Measurements from ENCODE around the gene AJAP1.

AJAP1 gene

DNA sequence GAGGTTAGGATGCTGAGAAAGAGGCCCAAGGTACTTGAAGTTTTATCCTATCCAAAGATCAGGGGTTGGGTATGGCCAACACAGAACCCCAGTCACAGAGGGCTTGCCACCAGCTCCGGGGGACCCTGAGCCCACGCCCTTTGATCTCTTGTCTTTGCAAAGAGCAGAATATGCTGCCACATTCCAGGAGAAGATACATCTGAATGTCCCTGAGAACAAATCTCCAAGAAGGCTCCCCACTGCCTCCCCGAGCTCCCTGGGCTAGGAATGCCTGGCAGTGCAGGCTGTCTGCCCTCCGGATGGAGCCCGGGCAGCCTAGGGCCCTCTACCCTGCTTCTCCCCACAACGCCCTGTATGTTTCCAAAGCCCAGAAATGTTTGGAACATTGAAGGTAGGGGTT, 49.2 kb downstream of the AJAP1 start:
- no peak for DNase-seq

DNA sequence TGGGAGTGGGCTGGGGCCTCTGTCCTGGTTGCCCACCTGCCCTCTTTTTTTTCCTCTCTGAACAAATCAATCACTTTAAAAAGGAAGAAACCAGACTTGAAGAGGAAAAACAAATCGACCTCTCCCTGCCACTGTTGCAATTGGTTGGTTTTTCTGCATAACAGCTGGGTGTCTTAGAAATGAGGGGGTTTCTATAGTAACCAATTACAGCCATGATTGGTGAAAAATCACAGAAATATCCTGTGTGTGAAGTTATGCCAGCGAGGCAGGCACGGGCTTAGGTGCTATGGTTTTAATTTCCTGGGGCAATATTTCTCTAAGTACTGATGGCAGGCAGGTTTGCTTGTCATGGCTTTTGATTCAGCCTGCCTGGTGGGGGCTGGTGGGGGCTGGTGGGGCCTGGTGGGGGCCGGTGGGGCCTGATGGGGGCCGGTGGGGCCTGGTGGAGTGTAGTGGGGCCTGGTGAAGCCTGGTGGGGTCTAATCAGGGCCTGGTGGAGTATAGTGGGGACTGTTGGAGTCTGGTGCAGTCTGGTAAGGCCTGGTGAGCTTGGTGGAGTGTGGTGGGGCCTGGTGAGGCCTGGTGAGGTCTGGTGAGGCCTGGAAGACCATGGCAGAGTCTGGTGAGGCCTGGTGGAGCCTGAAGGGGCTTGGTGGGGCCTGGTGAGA, 54.6 kb downstream of the AJAP1 start:
- DNase-seq, result no peak

DNA sequence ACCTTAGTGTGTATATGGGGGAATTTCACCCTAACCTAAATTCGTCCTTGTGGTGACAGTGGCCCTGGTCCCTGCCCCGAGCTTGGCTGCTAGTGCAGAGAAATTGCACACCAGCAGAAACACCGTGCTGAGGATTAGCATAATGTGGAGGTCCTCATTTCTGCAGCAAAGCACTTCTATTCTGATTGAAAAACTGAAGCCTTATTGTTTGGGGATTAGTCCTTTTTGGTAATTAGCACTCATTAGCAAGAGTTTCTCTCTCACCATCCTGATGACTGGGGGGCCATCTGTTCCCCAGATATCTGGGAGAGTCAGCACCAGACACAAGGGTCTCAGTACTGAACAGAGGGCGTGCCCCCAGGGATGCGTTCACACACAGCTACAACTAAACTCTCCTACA, 55.2 kb downstream of the AJAP1 start:
- no peak for DNase-seq

DNA sequence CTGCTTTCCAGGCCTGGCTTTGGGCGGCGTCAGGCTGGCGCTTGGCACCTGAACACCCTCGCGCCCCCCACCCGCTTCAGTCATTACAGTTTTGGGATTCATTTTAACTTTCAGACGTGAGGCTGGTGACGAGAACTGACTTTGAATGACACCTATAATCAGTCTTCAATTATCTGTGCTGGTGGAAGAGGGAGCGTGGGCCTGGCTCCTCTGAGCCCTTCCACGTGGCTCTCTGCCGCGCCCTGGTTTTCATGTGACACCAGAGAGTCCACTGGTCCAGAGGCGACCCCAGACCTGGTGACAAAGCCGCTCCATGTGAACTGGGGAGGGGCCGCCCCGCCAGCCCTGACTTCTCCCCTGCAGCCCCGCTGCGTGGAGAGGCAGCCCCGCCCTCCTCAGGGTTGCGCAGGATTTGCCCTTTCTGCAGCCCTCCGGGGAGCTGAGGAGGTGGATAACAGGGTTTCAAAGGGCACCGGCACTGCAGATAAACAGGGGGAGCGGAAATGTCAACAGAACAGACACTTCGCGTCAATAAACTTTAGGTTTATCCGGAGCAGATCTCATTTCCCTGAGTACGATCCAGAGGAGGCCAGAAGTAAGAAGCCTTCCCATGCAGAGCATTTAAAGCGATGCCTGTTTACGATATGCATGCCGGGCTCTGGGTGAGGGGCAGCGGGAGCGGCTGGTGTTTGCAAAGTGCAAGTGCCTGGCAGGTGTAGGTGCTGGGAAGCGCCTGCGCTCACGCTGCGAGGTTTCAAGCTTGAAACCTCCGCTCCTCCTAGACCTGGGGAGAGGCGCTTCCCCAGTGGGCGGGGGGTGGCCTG, 56.4 kb downstream of the AJAP1 start:
- peak; percentile 34 for DNase-seq

DNA sequence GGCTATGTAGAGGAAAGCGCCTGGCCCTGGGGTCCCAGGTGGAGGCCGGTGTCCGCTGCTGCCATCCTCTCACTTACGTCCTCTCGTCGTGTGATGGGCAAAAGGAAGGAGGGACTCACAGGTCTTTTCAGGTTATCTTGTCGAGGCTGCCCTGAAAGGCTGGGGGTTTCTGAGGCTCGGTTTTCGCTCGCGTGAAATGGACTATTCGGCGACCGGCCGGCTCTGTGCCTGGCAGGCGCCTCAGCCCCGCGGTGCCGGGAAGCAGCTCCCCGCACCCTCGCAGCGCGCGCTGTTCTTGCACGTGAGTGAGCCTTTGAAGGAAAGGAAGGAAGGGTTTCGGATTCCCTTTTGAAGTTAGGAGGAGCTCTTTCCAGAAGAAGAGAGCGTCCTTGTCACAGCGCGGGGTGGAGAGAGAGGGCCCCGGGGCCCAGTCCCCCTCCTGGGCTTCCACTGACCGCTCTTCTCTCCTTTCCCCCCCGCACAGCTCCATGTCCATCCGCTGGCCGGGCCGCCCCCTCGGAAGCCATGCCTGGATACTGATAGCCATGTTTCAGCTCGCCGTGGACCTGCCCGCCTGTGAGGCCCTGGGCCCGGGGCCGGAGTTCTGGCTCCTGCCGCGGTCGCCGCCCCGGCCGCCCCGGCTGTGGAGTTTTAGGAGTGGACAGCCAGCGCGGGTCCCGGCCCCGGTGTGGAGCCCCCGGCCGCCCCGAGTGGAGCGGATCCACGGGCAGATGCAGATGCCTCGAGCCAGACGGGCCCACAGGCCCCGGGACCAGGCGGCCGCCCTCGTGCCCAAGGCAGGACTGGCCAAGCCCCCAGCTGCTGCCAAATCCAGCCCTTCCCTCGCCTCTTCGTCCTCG, 57.2 kb downstream of the AJAP1 start:
- DNase-seq, result no peak

DNA sequence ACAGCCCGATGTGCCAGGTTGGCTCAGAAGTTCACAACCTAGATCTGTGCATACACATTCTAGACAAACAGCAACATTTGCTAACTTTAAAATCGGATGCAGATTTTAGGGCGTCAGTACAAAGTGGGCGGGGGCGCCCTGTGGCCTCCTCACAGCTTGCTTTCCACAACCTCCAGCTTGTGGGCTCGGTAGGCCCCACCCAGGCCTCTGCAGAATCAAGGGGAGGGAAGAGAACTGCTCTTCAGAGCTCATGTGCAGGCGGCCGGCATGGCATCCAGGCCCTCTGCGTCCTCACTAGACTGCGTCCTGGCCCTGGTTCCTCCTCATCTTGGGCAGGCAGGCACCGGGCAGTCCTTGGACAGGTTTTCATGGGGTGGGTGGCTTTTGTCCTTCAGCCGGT, 59.3 kb downstream of the AJAP1 start:
- no peak for DNase-seq

DNA sequence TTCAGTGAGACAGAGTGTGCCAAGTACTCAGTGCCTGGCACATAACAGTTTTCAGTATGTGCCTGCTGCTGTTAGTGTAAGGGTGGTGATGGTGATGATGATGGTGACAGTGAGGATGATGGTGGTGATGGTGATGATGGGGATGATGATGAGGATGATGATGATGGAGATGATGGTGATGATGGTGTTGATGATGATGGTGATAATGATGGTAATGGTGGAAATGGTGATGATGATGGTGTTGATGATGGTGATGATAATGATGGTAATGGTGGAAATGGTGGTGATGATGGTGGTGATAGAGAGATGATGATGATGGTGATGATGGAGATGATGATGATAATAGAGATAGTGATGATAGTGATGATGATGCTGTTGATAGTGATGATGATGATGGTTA, 62.0 kb downstream of the AJAP1 start:
- DNase-seq, result no peak

DNA sequence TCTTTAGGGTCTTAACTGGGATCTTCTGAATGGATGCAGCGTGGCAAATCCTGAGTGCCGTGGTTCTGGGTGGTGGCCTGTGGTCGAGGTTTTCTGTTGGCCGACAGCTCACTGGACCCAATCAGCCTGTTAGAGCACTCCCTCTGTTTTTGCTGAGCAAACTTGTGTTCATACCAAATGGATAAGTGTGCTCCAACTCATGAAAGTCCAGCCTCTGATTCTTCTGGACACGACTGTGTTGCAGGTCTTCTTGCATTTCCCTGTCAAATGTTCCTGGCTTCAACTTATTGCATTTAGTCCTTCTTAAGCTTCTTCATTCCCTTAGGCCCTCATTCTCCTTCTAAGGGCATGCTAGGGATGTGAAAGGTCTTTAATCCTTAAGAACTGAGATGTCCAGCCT, 63.7 kb downstream of the AJAP1 start:
- DNase-seq, result no peak

DNA sequence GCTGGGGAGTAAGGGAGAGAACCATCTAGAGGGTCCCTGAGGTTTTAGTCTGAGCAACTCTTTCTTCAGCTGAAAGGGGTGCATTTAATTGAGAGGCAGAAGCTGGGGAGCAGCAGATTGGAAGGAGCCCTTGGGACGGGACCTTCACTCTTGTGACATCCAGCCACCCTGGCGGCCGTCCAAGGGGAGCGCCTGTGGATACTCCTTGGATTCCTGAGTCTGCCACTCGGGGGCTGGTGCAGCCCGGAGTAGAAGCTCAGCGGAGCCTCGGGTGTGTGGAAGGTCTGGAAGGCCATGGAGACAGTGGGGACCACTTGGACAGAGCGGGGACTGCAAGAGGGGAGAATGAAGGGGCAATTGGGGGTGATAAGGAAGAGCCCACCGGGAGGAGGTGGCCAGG, 68.7 kb downstream of the AJAP1 start:
- no peak for DNase-seq

DNA sequence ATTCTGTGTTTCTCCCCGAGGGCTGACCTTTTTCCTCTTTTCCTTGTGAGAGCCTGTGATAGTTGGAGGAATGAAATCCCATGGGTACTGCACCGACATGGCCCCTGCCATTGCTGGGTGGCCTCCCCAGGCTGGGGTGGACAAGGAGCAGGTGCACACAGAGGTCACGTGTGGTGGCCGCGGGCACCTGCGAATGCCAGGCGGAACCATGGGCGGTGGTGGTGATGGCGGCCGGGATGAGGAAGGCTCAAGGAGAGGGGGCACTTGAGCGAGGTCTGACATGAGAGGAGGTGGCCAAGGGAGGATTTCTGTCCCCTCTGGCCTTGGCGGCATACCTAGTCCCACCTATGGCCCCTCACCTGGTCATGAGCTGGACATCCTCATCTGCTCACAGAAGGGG, 69.6 kb downstream of the AJAP1 start:
- DNase-seq, result no peak

DNA sequence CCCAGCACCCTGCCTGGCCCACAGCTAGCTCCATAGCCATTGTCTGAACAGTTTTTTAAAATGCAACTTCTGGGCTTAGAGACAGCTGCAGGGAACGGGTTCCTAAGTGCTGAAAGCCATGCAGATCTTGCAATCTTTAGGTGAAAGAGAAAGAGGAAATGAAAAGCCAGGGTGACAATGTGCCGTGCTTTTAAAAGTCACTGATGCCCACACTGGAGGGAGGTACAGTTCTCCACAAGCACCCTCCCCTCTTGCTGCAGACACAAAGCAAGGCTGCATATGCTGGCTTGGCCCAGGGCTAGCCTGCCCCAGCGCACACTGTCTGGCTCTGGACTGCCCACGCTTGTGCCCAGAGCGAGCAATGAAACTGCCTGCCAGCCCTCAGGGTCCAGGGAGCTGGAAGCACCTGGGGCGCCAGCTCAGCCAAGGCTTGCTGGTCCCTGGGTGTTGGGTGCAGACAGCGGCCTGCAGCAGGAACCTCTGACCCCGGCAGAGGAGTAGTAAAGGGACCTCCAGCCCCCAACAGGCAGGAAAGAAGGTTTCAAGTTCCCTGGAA, 70.4 kb downstream of the AJAP1 start:
- no peak for DNase-seq

DNA sequence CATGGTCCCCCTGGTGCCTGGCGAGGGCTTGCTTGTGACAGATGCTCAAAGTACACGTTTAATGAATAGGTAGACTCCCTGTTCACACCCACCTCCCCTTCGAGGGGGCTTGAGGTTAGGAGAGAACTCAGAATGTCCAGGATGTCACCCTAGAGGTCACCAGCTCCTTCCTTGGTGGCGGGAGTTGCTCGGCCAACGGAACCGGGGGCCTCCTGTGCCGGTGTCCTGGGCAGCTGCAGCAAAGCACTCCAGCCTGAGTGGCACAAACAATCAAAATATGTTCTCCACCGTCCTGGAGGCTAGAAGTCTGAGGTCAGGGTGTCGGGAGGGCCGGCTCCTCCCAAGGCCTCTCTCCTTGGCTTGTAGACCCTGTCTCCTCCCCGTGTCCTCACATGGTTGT, 71.0 kb downstream of the AJAP1 start:
- DNase-seq, result no peak

DNA sequence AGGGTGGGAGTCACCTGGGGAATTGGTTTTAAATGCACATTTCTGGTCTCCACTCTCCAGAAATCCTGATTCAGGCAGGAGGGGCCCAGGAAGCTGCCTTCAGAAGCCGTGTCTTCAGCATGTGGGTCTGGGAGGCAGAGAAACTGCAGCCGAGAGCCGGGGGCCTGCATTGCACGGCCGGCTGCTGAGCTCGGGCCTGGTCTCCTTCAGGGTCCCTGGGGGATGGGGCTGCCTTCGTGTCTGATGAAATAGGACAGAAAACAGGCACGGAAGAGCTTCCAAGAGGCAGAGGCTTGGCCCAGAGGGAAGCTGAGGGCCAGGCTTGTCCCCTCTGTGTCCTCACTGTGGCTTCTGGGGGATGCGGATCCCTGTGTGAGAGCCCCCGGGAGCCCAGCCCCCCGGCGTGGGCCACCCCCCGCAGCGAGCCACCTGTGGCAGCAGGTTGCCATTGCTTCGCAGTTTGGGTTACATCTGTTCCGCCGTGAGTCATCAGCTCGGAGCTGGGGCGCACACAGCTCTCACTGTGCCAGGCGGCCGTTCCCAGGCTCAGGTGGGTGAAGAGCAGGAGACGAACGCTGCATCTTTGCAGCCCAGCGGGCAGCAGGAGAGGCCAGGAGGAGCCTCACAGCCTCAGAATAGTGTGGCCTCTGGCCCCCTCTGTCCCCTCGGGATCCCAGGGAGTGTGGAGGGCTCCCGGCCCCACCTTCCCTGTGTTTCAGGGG, 72.4 kb downstream of the AJAP1 start:
- DNase-seq, result no peak

DNA sequence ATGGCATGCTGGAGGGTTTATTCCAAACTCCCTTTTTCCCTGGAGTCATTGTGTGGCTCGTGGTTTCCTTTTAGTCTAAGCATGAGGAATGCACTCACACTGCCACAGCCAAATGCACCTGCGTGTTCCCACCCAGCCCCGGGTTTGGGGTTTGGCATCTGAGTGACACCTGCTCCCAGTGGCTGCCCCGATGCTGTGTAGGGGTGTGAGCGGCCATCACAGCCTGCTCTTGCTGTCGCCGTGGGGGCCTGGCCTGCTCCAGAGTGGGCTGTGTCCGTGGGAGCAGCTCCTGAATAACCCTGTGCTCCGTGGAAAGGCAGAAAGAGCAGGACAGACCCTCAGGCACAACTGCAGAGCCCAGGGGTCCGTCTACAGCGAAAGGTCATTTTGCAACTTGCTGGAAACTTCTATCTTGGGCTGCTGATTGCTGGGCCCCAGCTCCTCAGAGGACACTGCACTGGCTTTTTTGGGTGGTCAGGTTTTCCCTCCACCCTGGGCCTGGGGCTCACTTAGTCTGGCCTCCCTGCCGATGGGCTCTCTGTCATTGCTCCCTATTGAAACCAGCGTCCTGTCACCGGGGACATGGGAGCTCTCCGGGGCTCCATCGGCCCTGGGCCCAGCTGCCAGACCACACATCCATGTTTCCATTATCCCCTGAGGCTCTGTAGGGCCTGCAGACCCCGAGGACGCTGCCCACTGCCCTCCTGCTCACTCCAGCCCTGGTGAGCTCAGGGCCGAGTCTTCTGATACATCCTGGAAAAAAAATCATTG, 74.1 kb downstream of the AJAP1 start:
- DNase-seq, result no peak

DNA sequence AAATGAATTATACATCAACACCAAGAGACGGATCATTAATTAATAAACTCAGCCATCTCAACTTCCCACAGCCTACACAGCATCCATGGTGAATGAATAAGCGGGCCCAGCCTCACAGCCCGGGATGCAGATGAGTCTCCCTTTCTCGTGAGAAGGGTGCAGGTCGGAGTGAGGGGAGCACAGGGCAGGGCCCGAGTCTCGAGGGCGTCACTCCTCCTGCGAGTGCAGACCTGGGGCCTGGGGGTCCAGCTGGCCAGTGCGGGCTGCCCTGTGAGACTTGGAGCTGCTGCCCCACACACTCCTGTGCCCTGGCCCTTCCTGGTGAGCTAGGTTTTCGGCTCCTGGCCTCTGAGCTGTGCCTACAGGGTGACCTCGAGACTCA, 74.7 kb downstream of the AJAP1 start:
- no peak for DNase-seq

DNA sequence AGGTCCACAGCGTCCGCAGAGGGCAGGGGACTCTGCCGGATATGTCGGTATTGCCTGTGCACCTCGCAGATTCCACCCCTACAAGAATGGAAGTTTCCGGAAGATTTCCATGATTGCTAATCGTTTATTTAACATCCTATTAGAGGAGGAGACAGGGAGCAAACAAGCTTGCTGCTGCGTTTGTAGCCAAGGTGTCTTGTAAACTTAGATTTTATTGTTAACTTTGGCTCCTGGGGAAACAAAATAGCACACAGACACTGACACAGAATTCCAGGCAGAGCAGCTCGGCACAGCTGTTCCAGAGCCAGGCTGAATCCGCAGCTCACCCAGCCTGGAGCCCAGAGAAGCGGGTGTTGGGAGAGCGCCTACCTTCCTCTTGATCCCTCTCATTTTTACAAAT, 75.7 kb downstream of the AJAP1 start:
- DNase-seq, result no peak

DNA sequence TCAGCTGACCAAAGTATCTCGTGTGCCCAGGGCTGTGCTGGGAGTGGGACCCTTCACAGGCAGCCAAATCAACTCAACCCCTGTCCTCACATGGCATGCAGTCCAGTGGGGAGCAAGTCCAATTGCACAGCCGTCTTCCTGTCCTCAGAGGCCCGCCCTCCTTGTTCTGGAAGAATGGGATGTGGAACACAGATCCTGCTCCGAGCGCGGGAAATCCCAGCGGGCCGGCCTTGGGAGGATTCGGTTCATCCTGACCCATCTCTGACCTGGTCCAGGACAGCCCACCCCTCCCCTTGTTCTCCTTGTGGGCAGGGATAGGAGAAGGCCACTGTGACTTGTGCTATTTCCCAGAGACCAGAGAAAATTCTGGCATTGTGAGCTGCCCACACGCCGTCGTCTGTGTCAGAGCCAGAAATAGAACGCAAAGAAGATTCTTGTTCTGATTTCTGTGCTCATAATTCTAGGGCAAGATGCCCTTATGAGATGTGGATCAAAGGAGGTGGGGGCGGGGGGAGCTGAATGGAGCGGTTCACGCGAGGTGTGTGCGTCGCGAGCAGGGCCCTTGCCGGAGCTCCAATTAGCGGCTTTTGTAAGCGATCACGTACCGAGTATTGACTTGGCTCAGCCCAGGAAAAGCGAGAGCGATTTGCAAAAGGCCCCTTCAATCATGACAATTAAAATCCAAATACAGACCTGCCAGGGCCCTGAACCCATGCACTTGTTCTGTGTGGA, 79.2 kb downstream of the AJAP1 start:
- no peak for DNase-seq

DNA sequence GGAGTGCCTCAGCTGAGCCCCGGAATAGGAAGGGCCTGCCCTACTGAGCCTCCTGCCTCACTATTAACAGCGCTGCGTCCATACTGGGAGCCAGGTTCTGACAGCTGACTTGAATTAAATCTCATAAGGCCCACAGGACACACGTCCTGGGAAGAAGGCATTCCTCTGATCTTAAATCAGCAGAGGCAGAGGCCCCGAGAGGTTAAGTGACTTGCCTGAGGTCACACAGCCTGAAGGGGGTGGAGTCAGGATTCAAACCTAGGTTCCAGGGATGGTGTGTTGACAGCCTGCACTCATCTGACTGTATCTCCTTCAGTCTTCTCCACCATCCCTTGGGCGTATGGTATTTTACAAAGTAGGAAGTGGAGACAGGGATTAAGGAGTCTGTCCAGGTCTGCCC, 79.8 kb downstream of the AJAP1 start:
- no peak for DNase-seq

DNA sequence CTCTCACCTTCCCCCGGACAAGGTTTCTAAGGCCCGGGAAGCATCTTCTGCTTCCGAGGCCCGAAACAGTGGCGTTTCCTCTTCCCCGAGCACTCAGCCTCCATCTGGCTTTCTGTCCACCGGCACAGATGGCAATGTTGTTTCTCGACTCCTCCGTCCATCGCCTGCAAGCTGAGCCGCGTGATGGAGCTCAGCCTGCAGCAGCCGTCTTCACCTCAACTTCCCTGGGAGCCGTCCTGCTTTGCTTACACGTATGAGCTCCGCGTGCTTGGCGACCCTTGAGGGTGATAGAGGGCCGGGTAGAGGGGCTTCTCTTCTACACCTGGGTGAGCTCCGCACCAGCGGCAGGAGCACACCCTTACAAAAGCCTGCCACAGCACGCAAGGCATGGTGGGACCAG, 80.4 kb downstream of the AJAP1 start:
- DNase-seq, result no peak

DNA sequence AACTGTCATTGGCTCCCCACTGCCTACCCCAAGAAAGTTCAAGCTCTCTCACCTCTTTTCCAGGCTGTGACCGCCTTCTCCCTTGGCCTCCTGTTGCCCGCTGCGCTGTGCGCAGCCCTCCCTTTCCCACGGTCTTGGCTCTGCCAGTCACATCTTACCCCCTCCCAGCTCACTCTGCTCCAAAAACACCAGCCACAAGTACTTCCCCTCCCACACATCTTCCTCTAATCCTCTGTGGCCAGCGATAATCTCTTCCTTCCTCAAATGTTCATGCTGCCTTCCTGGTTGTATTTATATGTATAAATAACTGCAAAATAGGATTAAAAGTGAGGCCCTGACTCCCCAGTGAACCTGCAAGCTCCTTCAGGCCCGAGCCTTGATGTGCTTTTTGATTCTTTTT, 81.8 kb downstream of the AJAP1 start:
- DNase-seq, result no peak

DNA sequence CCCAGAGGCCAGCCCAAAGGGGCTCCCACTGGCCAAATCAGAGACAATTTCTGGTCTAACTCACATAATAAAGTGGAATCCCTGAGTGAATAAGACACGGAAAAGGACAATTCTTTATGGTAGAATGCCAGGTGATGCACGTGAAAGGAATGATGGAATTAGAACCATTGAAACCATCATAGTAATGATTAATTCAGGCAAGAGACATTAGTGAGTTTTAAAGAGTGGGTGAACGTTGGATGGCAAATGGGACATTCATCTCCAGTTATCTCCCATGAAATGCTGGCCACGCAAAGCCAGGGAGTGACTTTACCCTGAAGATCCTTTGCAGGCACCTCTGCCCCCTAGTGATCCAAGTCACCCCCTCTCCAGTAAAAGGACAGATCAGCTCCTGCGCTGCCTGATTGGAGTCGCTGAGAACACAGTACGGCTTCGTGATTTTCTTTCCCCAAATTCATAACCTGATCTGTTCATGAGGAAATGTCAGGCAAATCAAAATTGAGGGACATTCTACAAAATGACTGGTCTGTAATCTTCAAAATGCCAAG, 87.5 kb downstream of the AJAP1 start:
- DNase-seq, result no peak

Measured in NCI-H1105 (cell line).